Fibroblast of villous mesenchyme (primary cell): Measurements from ENCODE around the gene KIF6. TPM values are rescaled to one million over a fixed set of nuclear protein-coding genes. Genes with fewer than 3 reads are reported as not detected.

ENCODE experiments used
- DNase-seq: peaks from one replicate; pipeline ENCODE4 v3.0.0-alpha.2; 2010; ENCODE audit warnings: low read depth
- H3K4me3 ChIP-seq: 2 replicates; pipeline ENCODE4 v1.5.1; 2011; ENCODE audit warnings: low read depth, mild to moderate bottlenecking, low read length
- total RNA-seq: library from RNA; depleted of rRNA; stranded (reverse); fragments of >200 nt; gene quantifications from 2 replicates; pipeline ENCODE4 v1.2.3, GENCODE V29; 2012
- TF ChIP-seq, protein P1 (sequence below): IDR thresholded peaks from 2 replicates; pipeline ENCODE4 v1.5.1; 2012; ENCODE audit warnings: low read depth, mild to moderate bottlenecking, low read length; ENCODE audit not compliant: insufficient read depth

KIF6 gene
- total RNA-seq, 1 donor = 0.43 TPM

- TF ChIP-seq, protein P1, sequence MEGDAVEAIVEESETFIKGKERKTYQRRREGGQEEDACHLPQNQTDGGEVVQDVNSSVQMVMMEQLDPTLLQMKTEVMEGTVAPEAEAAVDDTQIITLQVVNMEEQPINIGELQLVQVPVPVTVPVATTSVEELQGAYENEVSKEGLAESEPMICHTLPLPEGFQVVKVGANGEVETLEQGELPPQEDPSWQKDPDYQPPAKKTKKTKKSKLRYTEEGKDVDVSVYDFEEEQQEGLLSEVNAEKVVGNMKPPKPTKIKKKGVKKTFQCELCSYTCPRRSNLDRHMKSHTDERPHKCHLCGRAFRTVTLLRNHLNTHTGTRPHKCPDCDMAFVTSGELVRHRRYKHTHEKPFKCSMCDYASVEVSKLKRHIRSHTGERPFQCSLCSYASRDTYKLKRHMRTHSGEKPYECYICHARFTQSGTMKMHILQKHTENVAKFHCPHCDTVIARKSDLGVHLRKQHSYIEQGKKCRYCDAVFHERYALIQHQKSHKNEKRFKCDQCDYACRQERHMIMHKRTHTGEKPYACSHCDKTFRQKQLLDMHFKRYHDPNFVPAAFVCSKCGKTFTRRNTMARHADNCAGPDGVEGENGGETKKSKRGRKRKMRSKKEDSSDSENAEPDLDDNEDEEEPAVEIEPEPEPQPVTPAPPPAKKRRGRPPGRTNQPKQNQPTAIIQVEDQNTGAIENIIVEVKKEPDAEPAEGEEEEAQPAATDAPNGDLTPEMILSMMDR = no peak
- H3K4me3 ChIP-seq = no peak overlapping the region
- DNase-seq = no peak
Observed at GRCh38 chr6:39623750-39624149, 101.5 kb downstream of the KIF6 start.

DNA sequence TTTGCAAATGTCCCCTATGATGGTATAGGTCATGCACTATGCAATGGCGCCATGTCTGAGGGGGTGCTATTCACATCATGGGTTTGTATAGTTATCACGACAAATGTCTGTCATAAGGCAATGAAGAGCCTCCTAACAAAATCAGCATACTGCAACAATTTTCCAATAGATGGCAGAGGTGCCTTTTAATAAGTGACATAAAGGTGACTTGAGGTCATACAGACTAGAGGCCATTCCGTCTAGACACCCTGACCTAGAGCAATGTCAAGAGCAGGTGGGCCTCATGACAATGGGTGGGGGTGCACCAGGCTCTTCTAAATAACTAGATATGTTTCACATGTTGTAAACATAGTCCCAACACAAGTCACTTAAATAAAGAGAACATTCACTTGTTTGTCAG is 107.7 kb downstream of the KIF6 start:
- no peak overlapping the region for H3K4me3 ChIP-seq
- DNase-seq = no peak
- TF ChIP-seq, protein P1 = no peak

GRCh38 chr6:39617026-39617425 is 108.2 kb downstream of the KIF6 start:
- DNase-seq = no peak
- TF ChIP-seq, protein P1 = no peak
- no peak overlapping the region for H3K4me3 ChIP-seq

DNA sequence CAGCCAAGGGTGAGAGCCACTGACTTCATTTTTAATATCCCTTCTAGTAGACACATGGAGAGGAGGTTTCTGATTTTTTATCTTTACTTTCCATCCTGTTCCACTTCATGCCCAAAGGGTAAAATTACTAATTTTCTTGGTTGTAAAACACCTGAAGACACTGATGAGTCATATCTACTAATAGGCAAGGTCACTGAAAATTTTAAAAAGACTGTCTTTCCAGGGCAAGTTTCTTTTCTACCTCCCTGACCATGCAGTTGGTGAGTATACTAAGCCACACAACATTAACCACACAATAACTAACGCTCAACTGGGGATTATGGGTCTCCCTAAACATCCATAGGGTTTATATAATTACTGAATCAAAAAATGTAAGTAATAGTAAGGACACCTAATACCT is 109.6 kb downstream of the KIF6 start:
- TF ChIP-seq, protein P1 = no peak
- H3K4me3 ChIP-seq = no peak overlapping the region
- DNase-seq = no peak

DNA sequence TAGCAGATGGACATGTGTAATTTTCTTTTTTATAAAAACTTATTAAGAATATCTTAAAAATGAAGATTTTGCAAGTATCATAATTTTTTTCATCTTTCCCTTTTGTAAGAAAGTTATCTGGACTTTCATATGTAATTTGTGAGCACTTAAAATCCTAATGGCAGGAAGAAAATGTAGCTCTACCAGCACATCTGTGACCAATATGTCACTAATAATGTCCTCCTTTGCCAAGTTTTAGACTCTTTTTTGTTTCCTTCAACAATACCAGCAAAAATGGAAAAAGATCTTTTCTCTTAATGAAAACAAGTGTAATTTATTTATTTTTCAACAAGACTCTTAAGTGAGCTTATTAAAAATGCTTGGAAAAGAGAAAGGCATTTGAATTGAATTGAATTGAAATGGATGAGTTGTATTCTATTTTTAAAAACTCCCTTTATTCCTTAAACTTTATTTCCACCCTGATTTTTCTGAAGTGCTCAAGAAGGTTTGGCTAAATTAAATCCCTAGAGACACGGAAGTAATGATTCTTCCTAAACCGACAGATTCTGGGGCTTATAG is 110.7 kb downstream of the KIF6 start:
- DNase-seq = no peak
- TF ChIP-seq, protein P1 = no peak
- H3K4me3 ChIP-seq = no peak overlapping the region

- DNase-seq = no peak
Observed at GRCh38 chr6:39610221-39610620, 115.0 kb downstream of the KIF6 start.

More at GRCh38 chr6:39610221-39610620, 115.0 kb downstream of the KIF6 start:
- TF ChIP-seq, protein P1 = no peak
- no peak overlapping the region for H3K4me3 ChIP-seq
